OCI-LY7 (cell line): Measurements from ENCODE around the gene LDB3. TPM values are rescaled to one million over a fixed set of nuclear protein-coding genes. Genes with fewer than 3 reads are reported as not detected.
"Not testable (repeated sequence)": the region's sequence is repeated elsewhere in the genome, so short reads cannot be mapped to it uniquely, and the experiment has no call there.

Experiments
- BruUV-seq: library from RNA; stranded (reverse); fragments of 400-500 nt; replicated peaks from 2 replicates; lab custom pipeline; 2021; lab: Mats Ljungman, UMichigan
- CTCF ChIA-PET: fragments of 300-600 bp; sonication (Branson Sonifier 250); formaldehyde crosslinking; loops from one replicate; lab custom pipeline; 2022; ENCODE audit warnings: antibody characterized with exemption; ENCODE audit not compliant: unreplicated experiment; lab: Charles Lee
- POLR2A ChIA-PET: fragments of 300-600 bp; sonication (Branson Sonifier 250); formaldehyde crosslinking; loops from one replicate; lab custom pipeline; 2022; ENCODE audit warnings: antibody characterized with exemption; lab: Charles Lee
- DNase-seq: peaks from one replicate; pipeline ENCODE4 v3.0.0-alpha.2; 2015; ENCODE audit warnings: low spot score
- H2AFZ ChIP-seq: fragments of 200-600 bp; sonication (generic), shearing (Covaris generic); 2 replicates; pipeline ENCODE4 v1.6.1; 2014; ENCODE audit warnings: mild to moderate bottlenecking, antibody characterized with exemption, low read length, moderate library complexity
- H3K27ac ChIP-seq: fragments of 200-600 bp; sonication (generic); 2 replicates; pipeline ENCODE4 v1.5.1; 2014; ENCODE audit warnings: mixed run types, low read depth, mild to moderate bottlenecking, moderate library complexity, low read length, inconsistent platforms; ENCODE audit not compliant: poor library complexity, severe bottlenecking
- H3K36me3 ChIP-seq: fragments of 200-600 bp; sonication (generic); 2 replicates; pipeline ENCODE4 v1.6.1; 2014; ENCODE audit warnings: mild to moderate bottlenecking, antibody characterized with exemption, low read length, moderate library complexity, mixed read lengths; ENCODE audit not compliant: insufficient read depth
- H3K4me1 ChIP-seq: fragments of 200-600 bp; sonication (generic); 2 replicates; pipeline ENCODE4 v1.5.1; 2014; ENCODE audit warnings: mild to moderate bottlenecking, low read length; ENCODE audit not compliant: insufficient read depth, poor library complexity, severe bottlenecking
- H3K4me2 ChIP-seq: fragments of 200-600 bp; sonication (generic); 2 replicates; pipeline ENCODE4 v1.6.1; 2014; ENCODE audit warnings: mild to moderate bottlenecking, low read length
- H3K4me3 ChIP-seq: fragments of 200-600 bp; sonication (generic); 2 replicates; pipeline ENCODE4 v1.5.1; 2014; ENCODE audit warnings: mild to moderate bottlenecking, low read depth, low read length; ENCODE audit not compliant: poor library complexity, severe bottlenecking
- H3K79me2 ChIP-seq: fragments of 200-600 bp; sonication (generic); 2 replicates; pipeline ENCODE4 v1.6.1; 2016; ENCODE audit warnings: low read depth, mild to moderate bottlenecking, low read length, moderate library complexity, mixed read lengths; ENCODE audit not compliant: insufficient read depth
- H3K9me2 ChIP-seq: fragments of 200-600 bp; sonication (generic); 2 replicates; pipeline ENCODE4 v1.6.1; 2016; ENCODE audit warnings: mild to moderate bottlenecking, low read length, mixed read lengths; ENCODE audit not compliant: insufficient read depth
- H3K9me3 ChIP-seq: fragments of 200-600 bp; sonication (generic); 2 replicates; pipeline ENCODE4 v1.6.1; 2014; ENCODE audit warnings: mild to moderate bottlenecking, mixed run types, low read length, mixed read lengths
- H4K20me1 ChIP-seq: fragments of 200-600 bp; sonication (generic); 2 replicates; pipeline ENCODE4 v1.6.1; 2014; ENCODE audit warnings: mild to moderate bottlenecking, antibody characterized with exemption, low read length, moderate library complexity, mixed read lengths; ENCODE audit not compliant: insufficient read depth
- EZH2phosphoT487 ChIP-seq: fragments of 200-600 bp; sonication (generic); IDR thresholded peaks from 2 replicates; pipeline ENCODE4 v1.6.1; 2018; ENCODE audit warnings: low read depth, borderline replicate concordance, mild to moderate bottlenecking, mixed run types, antibody characterized with exemption, low read length, moderate library complexity, mixed read lengths
- intact Hi-C: fragments of 100-400 bp; cut with micrococcal nuclease; formaldehyde crosslinking; loops from one replicate; pipeline ENCODE4 v1.10.0; 2022; ENCODE audit not compliant: unreplicated experiment
- total RNA-seq, 2 experiments: library from RNA; depleted of rRNA in 1 of 2; stranded (reverse); fragments of >200 nt in 1 of 2; shearing (Covaris generic) in 1 of 2; gene quantifications; 2 replicates each; pipeline ENCODE4 v1.2.3, GENCODE V29; 2014 to 2022
- TF ChIP-seq, protein P1 (sequence below): fragments of 200-600 bp; sonication (generic); conservative IDR thresholded peaks from 2 replicates; pipeline ENCODE4 v1.5.1; 2014; ENCODE audit warnings: mild to moderate bottlenecking, antibody characterized with exemption, low read length, moderate library complexity, mixed read lengths

LDB3 gene
- total RNA-seq, 2 experiments from 2014 or later: 0.08 TPM; not detected in 1

DNA sequence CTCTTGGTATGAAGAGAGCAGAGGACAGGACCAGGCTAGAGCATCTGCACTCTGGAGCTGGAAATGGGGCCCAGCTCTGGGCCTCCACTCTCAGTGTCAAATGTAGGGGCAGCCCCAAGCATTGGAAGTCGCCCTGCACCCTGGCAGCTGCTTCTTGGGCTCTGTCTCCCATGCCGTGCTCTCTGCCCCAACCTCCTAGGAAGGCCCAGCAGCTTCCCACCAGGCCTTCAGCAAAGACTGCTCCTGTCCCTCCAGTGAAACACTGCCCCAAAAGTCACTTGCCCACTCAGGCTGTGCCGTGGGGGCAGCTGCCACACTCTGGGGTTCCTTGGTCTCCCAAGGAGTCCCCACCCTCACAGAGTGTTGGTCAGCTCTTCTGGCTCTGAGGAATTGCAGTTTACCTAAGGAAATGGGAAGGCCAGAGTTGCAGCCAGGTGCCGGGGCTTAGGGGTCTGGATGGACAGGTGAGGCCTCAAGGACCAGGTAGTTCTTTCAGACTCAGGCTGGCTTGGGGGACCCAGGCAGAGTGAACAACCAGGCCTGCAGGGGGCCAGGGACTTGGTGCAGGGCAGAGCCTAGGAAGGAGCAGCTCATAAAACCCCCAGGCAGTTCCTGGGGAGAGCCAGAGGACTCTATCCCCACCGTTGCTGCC lies 23.4 kb upstream of the LDB3 start:
- Histone ChIP-seq H3K9me3 (0 out of 2 replicates have a peak, but pooled peaks cover 9% of the 10 kb centered on the region), H3K4me2 (no peak overlapping the region), H3K27ac (no peak overlapping the region), H3K9me2 (no peaks in the 10 kb centered on the region), H3K36me3 (no peaks in the 10 kb centered on the region), H2AFZ (no peak overlapping the region), H4K20me1 (no peaks in the 10 kb centered on the region), H3K79me2 (no peaks in the 10 kb centered on the region), H3K4me3 (no peak overlapping the region), H3K4me1 (no peaks in the 10 kb centered on the region)
- no TSS peak for BruUV-seq
- ChIA-PET POLR2A (interaction anchor here (0.7 to 1.1 kb wide), 2 partner anchors 15 to 105 kb away, joined by 3 read pairs; no protein-coding TSS in a partner anchor), CTCF (interaction anchor here (0.7 kb wide), 1 partner anchor 61 kb away, joined by 4 read pairs; no protein-coding TSS in a partner anchor)
- no peak for DNase-seq
- TF ChIP-seq EZH2phosphoT487: no peak
- TF ChIP-seq, protein P1, sequence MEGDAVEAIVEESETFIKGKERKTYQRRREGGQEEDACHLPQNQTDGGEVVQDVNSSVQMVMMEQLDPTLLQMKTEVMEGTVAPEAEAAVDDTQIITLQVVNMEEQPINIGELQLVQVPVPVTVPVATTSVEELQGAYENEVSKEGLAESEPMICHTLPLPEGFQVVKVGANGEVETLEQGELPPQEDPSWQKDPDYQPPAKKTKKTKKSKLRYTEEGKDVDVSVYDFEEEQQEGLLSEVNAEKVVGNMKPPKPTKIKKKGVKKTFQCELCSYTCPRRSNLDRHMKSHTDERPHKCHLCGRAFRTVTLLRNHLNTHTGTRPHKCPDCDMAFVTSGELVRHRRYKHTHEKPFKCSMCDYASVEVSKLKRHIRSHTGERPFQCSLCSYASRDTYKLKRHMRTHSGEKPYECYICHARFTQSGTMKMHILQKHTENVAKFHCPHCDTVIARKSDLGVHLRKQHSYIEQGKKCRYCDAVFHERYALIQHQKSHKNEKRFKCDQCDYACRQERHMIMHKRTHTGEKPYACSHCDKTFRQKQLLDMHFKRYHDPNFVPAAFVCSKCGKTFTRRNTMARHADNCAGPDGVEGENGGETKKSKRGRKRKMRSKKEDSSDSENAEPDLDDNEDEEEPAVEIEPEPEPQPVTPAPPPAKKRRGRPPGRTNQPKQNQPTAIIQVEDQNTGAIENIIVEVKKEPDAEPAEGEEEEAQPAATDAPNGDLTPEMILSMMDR: no peak
- intact Hi-C loops: no loop called here

DNA sequence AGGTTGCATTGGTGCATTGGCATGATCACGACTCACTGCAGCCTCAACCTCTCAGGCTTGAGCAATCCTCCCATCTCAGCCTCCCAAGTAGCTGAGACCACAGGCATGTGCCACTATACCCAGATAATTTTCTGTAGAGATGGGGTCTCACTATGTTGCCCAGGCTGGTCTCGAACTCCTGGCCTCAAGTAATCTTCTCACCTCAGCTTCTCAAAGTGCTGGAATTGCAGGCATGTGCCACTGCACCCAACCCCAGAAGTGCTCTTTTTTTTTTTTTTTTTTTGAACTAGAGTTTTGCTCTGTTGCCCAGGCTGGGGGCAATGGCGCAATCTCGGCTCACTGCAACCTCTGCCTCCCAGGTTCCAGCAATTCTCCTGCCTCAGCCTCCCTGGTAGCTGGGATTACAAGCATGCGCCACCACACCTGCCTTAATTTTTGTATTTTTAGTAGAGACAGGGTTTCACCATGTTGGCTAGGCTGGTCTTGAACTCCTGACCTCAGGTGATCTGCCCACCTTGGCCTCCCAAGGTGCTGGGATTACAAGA lies 22.6 kb upstream of the LDB3 start:
- intact Hi-C loops, H3K4me2 ChIP-seq, H3K4me3 ChIP-seq, H3K9me3 ChIP-seq, H2AFZ ChIP-seq, DNase-seq, CTCF ChIA-PET, H3K27ac ChIP-seq, H3K79me2 ChIP-seq, BruUV-seq, H3K9me2 ChIP-seq, H3K36me3 ChIP-seq, H4K20me1 ChIP-seq, H3K4me1 ChIP-seq: not testable (repeated sequence)
- POLR2A ChIA-PET: interaction anchor here (0.7 to 1.1 kb wide), 2 partner anchors 15 to 106 kb away, joined by 3 read pairs; no protein-coding TSS in a partner anchor

DNA sequence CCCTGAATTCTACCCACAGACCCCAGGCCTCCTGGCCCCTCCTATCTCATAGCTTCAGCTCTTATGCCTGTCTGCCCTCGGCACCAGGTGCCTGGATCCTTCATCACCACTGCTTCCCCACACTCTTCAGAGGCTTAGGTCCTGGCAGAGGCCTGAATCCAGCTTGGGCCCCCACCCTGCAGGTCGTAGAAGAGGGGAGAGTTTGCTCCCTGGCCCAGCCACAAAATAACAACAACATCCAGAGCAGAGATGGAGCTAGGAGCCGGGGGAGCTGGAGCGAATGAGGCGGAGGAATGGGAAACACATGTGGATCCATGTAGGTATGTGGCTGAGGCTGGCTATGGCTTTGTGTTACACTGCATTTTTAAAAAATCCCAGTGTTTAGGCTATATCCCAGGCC lies 21.8 kb upstream of the LDB3 start:
- Histone ChIP-seq H3K4me3 (no peak overlapping the region), H2AFZ (no peak overlapping the region), H3K9me2 (no peaks in the 10 kb centered on the region), H3K4me1 (no peaks in the 10 kb centered on the region), H3K4me2 (no peak overlapping the region), H3K9me3 (0 out of 2 replicates have a peak, but pooled peaks cover 5% of the 10 kb centered on the region), H3K79me2 (no peaks in the 10 kb centered on the region), H4K20me1 (no peaks in the 10 kb centered on the region), H3K36me3 (no peaks in the 10 kb centered on the region), H3K27ac (no peak overlapping the region)
- no peak for TF ChIP-seq EZH2phosphoT487
- TF ChIP-seq, protein P1: no peak
- ChIA-PET CTCF (no interaction called here), POLR2A (interaction anchor here (0.6 kb wide), 1 partner anchor 124 kb away, joined by 8 read pairs; no protein-coding TSS in a partner anchor)
- intact Hi-C loops: no loop called here
- BruUV-seq: no TSS peak
- DNase-seq: no peak
